ENCODE measurements around the gene TMEM52.
A peak's percentile ranks its signal among the peaks of the same experiment; 100 is the strongest.

TMEM52 gene

GRCh38 chr1:1918901-1919303 lies at the start of gene TMEM52:
TSS of gene TMEM52 (minus strand) at chr1:1919279. CDS start at chr1:1919265, 14 bp downstream.
- no peak for DNase-seq

- no peak for DNase-seq
These were observed 48.8 kb upstream of the TMEM52 start for GRCh38 chr1:1967879-1968278.

- no peak for DNase-seq
These were observed 48.1 kb upstream of the TMEM52 start for GRCh38 chr1:1967151-1967550.

DNA sequence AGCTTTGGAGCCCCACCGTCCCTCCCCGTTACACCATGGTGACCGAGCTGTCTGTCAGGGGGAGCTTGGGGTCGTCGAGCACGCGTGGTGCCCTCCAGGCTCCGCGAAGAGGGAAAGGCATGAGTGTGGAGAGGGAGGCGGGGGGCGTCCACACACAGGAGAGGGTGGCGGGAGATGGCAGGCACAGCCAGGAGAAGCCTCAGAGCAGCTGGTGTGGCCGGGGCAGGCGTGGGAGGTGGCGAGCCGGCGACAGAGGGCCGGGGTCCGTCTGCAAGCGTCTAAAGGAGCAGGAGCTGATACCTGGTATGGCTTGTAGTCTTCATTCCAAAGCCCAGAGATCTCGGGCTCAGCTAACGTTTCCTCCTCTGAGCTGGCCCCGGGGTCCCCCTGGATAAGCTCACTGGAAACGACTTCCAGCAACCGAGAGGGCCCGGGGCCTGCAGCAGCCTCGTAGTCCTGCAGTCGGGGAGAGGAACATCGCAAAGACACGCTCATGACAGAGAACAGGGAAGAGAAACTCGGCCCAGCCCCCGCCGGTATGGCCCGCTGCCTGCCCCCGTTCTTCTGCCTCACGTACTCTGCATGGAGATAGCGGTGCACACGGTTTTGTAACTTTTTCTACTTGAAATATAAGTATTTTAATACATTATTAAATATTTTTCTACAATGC lies 47.1 kb upstream of the TMEM52 start:
- DNase-seq: no peak

DNA sequence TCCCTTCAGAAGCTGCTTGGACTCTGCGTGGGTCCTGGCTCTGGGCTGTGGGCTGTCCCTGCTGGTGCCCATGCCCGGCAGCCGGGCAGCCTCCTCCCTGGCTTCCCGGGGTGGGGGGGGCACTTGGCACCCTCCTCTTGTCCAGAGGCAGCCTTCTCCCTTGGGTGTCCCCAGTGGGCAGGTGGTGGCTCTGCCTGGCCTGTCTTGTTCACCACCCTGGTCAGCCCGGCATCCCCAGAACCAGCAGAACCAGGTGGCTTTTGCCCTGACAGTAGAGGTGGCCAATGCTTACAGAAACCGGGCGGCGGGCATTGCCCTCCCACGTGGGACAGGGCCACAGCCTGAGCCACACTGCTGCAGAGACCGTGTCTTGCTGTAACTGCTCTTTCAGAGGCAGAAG lies 46.5 kb upstream of the TMEM52 start:
- no peak for DNase-seq

DNA sequence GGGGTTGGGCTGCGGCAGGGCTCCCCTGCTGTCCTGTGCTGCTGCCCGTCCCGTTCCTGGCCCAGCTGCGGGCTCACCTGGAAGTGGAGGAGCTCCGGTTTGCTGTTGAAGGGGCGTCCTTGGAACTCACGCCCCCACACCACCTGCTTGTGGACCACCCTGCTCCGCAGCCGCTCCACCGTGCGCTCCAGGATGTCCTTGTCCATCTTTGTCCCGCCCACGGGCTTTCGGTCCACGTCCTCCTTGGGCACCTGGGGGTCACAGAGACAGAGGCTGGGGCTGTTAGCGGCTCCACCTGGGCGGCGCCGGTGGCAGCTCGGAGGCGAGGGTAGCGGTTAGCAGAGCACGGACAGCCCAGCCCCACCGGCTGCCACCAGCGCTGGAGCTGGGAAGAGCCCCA lies 45.7 kb upstream of the TMEM52 start:
- no peak for DNase-seq

GRCh38 chr1:1963570-1963969 lies 44.5 kb upstream of the TMEM52 start:
- DNase-seq: no peak

DNA sequence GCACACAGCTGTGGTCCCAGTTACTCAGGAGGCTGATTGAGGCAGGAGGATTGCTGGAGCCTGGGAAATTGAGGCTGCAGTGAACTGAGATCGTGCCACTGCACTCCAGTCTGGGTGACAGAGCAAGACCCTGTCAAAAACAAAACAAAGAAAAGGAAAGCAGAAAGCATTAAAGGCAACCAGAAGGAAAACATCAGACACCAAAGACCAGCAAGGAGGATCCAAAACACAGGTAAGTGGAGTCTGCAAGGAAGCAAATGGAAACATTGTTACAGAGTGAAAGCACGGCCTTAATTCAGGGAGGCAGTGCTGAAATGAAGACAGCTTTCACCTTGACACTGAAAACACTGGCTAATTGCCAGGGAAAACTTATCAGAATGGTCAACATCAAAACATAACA lies 43.7 kb upstream of the TMEM52 start:
- no peak for DNase-seq

- no peak for DNase-seq
These were observed 41.6 kb upstream of the TMEM52 start for GRCh38 chr1:1960480-1961196.

- DNase-seq: peak; percentile 44 to 83
These were observed 40.9 kb upstream of the TMEM52 start for GRCh38 chr1:1959840-1960479.

DNA sequence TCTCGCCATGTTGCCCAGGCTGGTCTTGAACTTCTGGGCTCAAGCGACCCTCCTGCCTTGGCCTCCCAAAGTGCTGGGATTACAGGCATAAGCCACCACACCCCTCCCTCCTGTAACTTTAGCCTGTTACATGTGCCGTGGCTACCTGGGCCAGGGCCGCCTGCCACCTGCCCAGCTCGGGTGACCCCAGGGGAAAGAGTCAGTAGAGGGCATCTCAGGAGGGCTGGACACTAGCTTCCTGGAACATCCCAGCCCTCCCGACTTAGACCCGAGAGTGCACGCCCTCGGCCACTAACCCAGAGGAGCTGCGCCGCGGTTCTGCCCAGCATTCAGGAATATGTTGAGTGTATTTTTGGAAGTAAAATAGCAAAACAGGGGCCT lies 40.4 kb upstream of the TMEM52 start:
- no peak for DNase-seq

- no peak for DNase-seq
These were observed 39.0 kb upstream of the TMEM52 start for GRCh38 chr1:1958071-1958541.

GRCh38 chr1:1957533-1957961 lies 38.5 kb upstream of the TMEM52 start:
- no peak for DNase-seq

DNA sequence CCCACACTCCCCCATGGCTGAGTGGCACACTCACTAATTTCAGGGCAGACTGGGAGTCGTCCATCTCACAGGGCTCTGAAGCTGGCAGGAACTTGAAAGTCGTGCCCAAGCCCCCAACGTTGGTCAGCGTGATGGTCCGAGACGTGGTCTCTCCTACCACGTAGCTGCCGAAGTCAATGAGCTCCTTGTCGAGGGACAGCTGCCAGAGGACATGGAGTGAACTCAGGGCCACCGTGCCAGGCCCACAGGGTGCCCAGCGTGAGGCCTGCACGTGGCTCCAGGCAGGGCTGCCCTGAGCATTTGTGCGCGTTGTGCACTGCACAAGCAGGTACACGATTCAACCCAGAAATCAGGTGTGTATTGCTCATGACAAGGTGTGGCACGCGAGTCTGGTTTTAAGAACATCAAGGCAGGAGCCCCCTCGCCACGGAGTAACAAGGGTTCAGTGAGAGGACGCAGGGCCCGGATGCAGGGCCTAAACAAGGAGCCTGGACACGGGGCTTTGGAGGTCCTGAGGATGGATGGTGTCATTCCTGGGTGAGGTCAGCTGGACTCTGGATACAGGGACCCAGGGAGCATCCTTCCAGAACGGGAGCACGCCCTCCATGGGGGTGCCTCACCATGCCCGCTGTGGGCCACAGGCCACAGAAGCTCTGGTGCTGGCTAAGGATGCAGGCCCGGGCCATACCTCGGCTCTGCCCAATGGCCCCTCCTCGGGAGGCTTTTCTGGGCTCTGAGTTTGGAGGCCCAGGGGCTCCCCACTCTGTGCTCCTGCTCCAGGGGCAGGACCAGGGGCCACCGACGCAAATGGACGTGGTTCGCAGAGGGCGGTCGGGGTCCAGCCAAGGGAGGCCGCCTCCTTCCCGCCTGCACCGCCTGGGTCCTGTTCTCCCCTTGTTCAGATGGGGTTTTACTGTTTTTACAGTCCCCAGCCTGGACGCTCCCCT lies 37.8 kb upstream of the TMEM52 start:
- DNase-seq: no peak

GRCh38 chr1:1956101-1956500 lies 37.0 kb upstream of the TMEM52 start:
- DNase-seq: no peak

DNA sequence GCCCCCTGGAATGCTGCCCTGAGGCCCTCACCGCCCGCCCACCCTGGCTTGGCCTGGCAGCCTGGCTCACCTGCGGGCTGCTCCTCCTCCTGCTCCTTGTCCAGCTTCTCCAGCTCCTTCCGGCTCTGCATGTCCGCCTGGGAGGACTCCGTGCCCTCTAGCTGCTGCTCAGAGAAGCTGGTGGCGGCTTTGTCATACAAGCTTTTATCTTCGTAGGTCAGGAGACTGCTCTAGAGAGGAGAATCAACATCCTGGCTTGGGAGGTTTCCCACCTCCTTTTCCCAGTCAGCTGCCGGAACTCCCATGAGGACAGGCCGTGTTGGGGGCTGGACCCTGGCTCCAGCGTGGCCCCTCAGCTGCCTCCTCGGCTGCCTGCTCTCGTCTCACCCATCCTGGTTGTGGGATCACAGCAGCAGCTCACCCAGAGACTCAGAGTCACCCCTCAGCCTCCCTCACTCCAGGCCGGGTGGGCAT lies 36.6 kb upstream of the TMEM52 start:
- no peak for DNase-seq

DNA sequence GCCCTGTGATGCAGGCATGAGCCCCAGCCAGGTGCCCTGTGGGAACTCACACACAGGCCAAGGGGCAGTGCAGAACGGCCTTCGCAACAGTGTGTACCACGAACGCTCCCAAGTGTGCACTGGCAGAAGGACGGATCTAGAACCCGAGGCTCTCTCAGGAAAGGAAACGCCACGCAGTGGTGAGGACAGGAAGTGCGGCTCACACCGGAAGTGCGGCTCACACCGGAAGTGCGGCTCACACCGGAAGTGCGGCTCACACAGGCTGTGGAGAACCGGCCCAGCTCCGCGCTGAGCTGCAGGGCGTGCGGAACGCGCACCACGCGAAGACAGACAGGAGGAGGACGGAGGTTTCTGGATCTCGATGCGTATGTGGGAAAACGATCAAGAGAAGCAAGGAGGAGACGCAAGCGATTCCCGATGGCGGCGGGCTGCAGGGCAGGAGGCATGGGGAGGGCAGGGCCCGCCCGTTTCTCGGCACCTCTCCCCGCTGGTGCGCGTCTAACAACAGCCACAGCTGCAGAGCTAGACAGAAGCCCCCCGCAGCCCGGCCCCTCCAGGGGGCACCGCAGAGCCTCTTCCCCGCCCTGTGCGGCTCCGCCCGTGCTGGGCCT lies 35.9 kb upstream of the TMEM52 start:
- DNase-seq: peak in 1 of 2 experiments; percentile 21

- DNase-seq: no peak
These were observed 34.9 kb upstream of the TMEM52 start for GRCh38 chr1:1954015-1954414.

DNA sequence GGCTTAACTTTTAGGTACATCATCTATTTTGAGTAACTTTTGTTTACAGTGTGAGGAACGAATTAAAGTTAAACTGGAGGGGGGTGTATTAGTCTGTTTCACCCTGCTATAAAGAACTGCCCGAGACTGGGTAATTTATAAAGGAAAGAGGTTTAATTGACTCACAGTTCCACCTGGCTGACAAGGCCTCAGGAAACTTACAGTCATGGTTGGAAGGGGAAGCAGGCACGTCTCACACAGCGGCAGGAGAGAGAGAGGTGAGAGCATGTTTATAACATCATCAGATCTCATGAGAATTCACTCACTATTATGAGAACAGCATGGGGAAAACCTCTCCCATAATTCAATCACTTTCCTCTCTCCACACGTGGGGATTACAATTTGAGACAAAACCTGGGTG lies 31.9 kb upstream of the TMEM52 start:
- DNase-seq: no peak

GRCh38 chr1:1948783-1949182 lies 29.7 kb upstream of the TMEM52 start:
- DNase-seq: no peak

DNA sequence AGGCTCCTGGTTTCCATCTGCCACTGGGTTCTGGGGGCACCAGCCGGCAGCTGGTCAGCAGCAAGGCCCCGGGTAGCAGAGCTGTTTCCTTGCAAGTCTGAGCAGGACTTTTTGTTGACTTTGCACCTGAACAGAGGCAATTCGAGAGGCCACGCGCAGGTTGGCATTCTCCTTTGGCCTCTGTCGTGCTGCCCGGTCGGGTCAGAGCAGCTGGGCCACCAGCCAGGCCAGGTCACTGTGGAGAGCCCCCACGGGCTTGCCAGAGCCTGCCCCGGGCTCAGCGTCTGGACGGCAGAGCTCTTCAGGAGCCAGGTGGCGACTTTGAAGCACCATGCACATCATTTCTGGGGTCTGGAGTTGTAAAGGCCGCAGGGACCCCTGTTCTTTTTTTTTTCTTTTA lies 28.4 kb upstream of the TMEM52 start:
- DNase-seq: peak in 1 of 2 experiments; percentile 34

DNA sequence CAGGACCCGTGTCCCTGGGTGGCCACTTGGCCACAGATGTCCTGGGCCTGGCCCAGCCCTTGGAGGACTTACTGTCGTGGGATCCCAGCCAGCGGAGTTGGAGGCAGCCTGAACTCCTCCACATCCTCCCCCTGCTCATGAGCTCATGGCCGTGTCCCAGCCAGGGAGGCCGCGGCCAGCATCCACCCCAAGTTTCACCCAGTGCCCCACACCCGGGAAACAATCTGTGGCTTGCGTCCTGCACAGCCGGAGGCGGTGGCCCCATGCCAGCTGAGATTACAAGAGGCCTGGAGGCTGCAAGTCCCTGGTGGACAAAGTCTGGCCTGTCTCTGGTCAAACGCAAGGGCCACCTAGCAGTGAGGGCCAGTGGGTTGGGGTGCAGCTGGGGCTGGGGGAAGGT lies 27.5 kb upstream of the TMEM52 start:
- no peak for DNase-seq

All from NCI-H524 (cell line).